Astrocyte (in vitro differentiated cells and primary cell): Measurements from ENCODE around the gene STK32A. TPM values are rescaled to one million over a fixed set of nuclear protein-coding genes. Genes with fewer than 3 reads are reported as not detected.

ENCODE experiments used
- DNase-seq: peaks from one replicate; pipeline ENCODE4 v3.0.0-alpha.2; 2010; ENCODE audit warnings: low read depth
- FAIRE-seq: peaks from 2 replicates; lab custom pipeline; 2011; peaks lifted over from hg19 to GRCh38; lab: Jason Lieb, UNC
- H2AFZ ChIP-seq: 2 replicates; pipeline ENCODE4 v1.6.0; 2012; ENCODE audit warnings: low read depth, low read length, inconsistent platforms
- H3K27ac ChIP-seq: 2 replicates; pipeline ENCODE4 v1.5.1; 2011; ENCODE audit warnings: low read depth, low read length, inconsistent platforms
- H3K27me3 ChIP-seq: 2 replicates; pipeline ENCODE4 v1.6.0; 2011; ENCODE audit warnings: low read length, inconsistent platforms; ENCODE audit not compliant: insufficient read depth
- H3K36me3 ChIP-seq: 2 replicates; pipeline ENCODE4 v1.5.1; 2011; ENCODE audit warnings: low read length, inconsistent platforms; ENCODE audit not compliant: insufficient read depth
- H3K4me1 ChIP-seq: 2 replicates; pipeline ENCODE4 v1.5.1; 2011; ENCODE audit warnings: low read length, inconsistent platforms; ENCODE audit not compliant: insufficient read depth
- H3K4me2 ChIP-seq: 2 replicates; pipeline ENCODE4 v1.6.0; 2012; ENCODE audit warnings: low read length, inconsistent platforms
- H3K4me3 ChIP-seq: 2 replicates; pipeline ENCODE4 v1.5.1; 2011; ENCODE audit warnings: low read depth, mild to moderate bottlenecking, low read length, inconsistent platforms; ENCODE audit not compliant: insufficient read depth
- H3K79me2 ChIP-seq: 2 replicates; pipeline ENCODE4 v1.6.0; 2012; ENCODE audit warnings: mild to moderate bottlenecking, low read length, inconsistent platforms; ENCODE audit not compliant: insufficient read depth
- H3K9ac ChIP-seq: 2 replicates; pipeline ENCODE4 v1.6.0; 2012; ENCODE audit warnings: mild to moderate bottlenecking, low read length, inconsistent platforms
- H3K9me3 ChIP-seq: 2 replicates; pipeline ENCODE4 v1.5.1; 2012; ENCODE audit warnings: low read depth, mild to moderate bottlenecking, low read length, inconsistent platforms; ENCODE audit not compliant: insufficient read depth
- H4K20me1 ChIP-seq: 2 replicates; pipeline ENCODE4 v1.6.0; 2012; ENCODE audit warnings: low read length, inconsistent platforms; ENCODE audit not compliant: insufficient read depth
- H3K27ac Mint-ChIP-seq: one replicate; pipeline ENCODE4 v1.8.0; 2021; ENCODE audit warnings: mild to moderate bottlenecking, mixed read lengths; ENCODE audit not compliant: unreplicated experiment
- H3K27me3 Mint-ChIP-seq: one replicate; pipeline ENCODE4 v1.8.0; 2021; ENCODE audit warnings: low read depth, mixed read lengths; ENCODE audit not compliant: unreplicated experiment
- H3K36me3 Mint-ChIP-seq: one replicate; pipeline ENCODE4 v1.8.0; 2021; ENCODE audit warnings: low read depth, mixed read lengths; ENCODE audit not compliant: unreplicated experiment
- H3K4me1 Mint-ChIP-seq: one replicate; pipeline ENCODE4 v1.8.0; 2021; ENCODE audit warnings: low read depth, mixed read lengths; ENCODE audit not compliant: unreplicated experiment
- H3K4me3 Mint-ChIP-seq: one replicate; pipeline ENCODE4 v1.8.0; 2021; ENCODE audit warnings: mild to moderate bottlenecking, moderate library complexity, mixed read lengths; ENCODE audit not compliant: unreplicated experiment
- H3K9me3 Mint-ChIP-seq: one replicate; pipeline ENCODE4 v1.8.0; 2021; ENCODE audit warnings: mild to moderate bottlenecking, mixed read lengths; ENCODE audit not compliant: unreplicated experiment
- EZH2 ChIP-seq: IDR thresholded peaks from 2 replicates; pipeline ENCODE4 v1.6.1; 2012; ENCODE audit warnings: mild to moderate bottlenecking, low read length, inconsistent platforms; ENCODE audit not compliant: insufficient read depth
- total RNA-seq: library from RNA; stranded (reverse); gene quantifications from 2 replicates; pipeline ENCODE4 v1.2.1, GENCODE V29; 2021
- TF ChIP-seq, protein P1 (sequence below): IDR thresholded peaks from 2 replicates; pipeline ENCODE4 v1.5.1; 2011; ENCODE audit warnings: low read depth, mild to moderate bottlenecking, inconsistent platforms, low read length, moderate library complexity; ENCODE audit not compliant: insufficient read depth

The STK32A gene
- total RNA-seq, 1 donor from 2014 or later, result 0.25 TPM

DNA sequence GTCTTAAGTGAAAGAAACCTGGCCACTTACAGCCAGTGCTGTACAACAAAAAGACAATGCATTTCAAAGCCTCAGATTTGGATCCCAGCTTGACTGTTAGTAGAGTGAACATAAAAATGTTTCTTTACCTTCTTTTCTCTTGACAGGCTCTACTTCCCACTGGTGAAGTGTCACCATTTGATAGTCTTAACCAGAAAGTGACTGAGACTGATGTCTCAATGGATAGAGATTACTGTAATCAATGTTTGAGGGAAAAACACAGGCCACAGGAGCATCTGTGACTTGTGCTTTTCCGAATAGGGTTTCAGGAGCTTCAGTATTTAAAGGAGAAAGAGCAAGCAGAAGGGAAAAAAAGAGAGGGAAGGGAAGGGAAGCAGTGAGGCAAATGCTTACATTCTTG, 41.7 kb upstream of the STK32A start:
- TF ChIP-seq, protein P1, sequence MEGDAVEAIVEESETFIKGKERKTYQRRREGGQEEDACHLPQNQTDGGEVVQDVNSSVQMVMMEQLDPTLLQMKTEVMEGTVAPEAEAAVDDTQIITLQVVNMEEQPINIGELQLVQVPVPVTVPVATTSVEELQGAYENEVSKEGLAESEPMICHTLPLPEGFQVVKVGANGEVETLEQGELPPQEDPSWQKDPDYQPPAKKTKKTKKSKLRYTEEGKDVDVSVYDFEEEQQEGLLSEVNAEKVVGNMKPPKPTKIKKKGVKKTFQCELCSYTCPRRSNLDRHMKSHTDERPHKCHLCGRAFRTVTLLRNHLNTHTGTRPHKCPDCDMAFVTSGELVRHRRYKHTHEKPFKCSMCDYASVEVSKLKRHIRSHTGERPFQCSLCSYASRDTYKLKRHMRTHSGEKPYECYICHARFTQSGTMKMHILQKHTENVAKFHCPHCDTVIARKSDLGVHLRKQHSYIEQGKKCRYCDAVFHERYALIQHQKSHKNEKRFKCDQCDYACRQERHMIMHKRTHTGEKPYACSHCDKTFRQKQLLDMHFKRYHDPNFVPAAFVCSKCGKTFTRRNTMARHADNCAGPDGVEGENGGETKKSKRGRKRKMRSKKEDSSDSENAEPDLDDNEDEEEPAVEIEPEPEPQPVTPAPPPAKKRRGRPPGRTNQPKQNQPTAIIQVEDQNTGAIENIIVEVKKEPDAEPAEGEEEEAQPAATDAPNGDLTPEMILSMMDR, result no peak
- no peak for TF ChIP-seq EZH2

DNA sequence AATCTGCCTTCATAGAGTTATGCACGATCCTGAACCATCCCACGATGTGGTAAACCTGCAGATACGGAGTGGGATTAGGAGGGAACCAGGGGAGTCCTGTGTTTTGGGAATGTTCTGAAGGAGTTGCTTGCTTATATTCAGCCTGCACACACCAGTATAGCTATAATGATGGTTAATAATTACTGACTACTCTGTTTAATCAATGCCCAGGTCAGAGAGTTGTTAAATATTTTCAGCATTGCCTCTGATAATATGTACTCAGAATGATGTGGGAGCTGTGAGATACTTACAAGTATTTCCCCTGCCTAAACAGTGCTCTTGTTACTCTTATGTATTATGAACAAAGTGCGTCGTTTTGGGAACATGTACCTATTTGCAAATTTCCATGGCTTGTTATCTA, 34.8 kb upstream of the STK32A start:
- H3K9me3 Mint-ChIP-seq, result peaks cover 8% of the 10 kb centered on the region
- Histone ChIP-seq H3K36me3 (no peaks in the 10 kb centered on the region), H3K4me1 (no peaks in the 10 kb centered on the region), H3K27me3 (no peaks in the 10 kb centered on the region), H4K20me1 (no peaks in the 10 kb centered on the region), H3K9ac (no peak overlapping the region), H3K4me3 (no peak overlapping the region), H2AFZ (no peak overlapping the region), H3K4me2 (no peak overlapping the region), H3K79me2 (no peaks in the 10 kb centered on the region), H3K27ac (no peak overlapping the region), H3K9me3 (no peaks in the 10 kb centered on the region)
- no peak overlapping the region for H3K27ac Mint-ChIP-seq
- no peak overlapping the region for H3K4me3 Mint-ChIP-seq
- TF ChIP-seq, protein P1, result no peak
- TF ChIP-seq EZH2, result no peak
- no peaks in the 10 kb centered on the region for H3K27me3 Mint-ChIP-seq
- FAIRE-seq (no peak), DNase-seq (no peak)
- no peaks in the 10 kb centered on the region for H3K4me1 Mint-ChIP-seq
- H3K36me3 Mint-ChIP-seq, result peaks cover 2% of the 10 kb centered on the region

More for the DNA sequence above, 41.7 kb upstream of the STK32A start:
- H3K4me3 ChIP-seq, result no peak overlapping the region
- no peaks in the 10 kb centered on the region for H4K20me1 ChIP-seq
- no peaks in the 10 kb centered on the region for H3K27me3 ChIP-seq
- no peaks in the 10 kb centered on the region for H3K79me2 ChIP-seq
- Mint-ChIP-seq H3K4me1 (peaks cover 6% of the 10 kb centered on the region), H3K4me3 (no peak overlapping the region), H3K27me3 (peaks cover 7% of the 10 kb centered on the region), H3K9me3 (no peaks in the 10 kb centered on the region), H3K36me3 (no peaks in the 10 kb centered on the region), H3K27ac (no peak overlapping the region)
- FAIRE-seq (no peak), DNase-seq (no peak)
- no peaks in the 10 kb centered on the region for H3K36me3 ChIP-seq
- no peaks in the 10 kb centered on the region for H3K9me3 ChIP-seq
- H3K4me1 ChIP-seq, result peaks cover 8% of the 10 kb centered on the region
- no peak overlapping the region for H3K9ac ChIP-seq
- H2AFZ ChIP-seq, result no peak overlapping the region
- no peak overlapping the region for H3K27ac ChIP-seq
- H3K4me2 ChIP-seq, result no peak overlapping the region

DNA sequence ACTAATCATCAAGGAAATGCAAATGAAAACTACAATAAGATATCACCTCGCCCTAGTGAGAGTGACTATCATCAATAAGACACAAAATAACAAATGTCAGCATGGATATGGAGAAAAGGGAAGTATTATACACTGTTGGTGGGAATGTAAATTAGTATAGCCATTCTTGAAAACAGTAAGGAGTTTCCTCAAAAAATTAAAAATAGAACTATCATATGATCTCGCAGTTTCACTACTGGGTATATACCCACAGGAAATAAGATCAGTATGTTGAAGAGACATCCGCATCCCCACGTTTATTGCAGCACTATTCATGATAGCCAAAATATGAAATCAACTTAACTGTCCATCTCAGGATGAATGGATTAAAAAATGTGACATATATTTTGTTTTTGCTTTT, 31.6 kb upstream of the STK32A start:
- H3K27ac ChIP-seq, result no peak overlapping the region
- H3K27me3 ChIP-seq, result no peaks in the 10 kb centered on the region
- H3K79me2 ChIP-seq, result no peaks in the 10 kb centered on the region
- Mint-ChIP-seq H3K4me1 (peaks cover 4% of the 10 kb centered on the region), H3K27ac (no peak overlapping the region), H3K4me3 (no peak overlapping the region), H3K27me3 (no peaks in the 10 kb centered on the region), H3K9me3 (peaks cover 10% of the 10 kb centered on the region), H3K36me3 (peaks cover 2% of the 10 kb centered on the region)
- no peak overlapping the region for H3K4me3 ChIP-seq
- FAIRE-seq, result no peak
- DNase-seq, result no peak
- no peaks in the 10 kb centered on the region for H3K36me3 ChIP-seq
- no peak overlapping the region for H3K9ac ChIP-seq
- H2AFZ ChIP-seq, result no peak overlapping the region
- no peak overlapping the region for H3K4me2 ChIP-seq
- TF ChIP-seq, protein P1, result no peak
- no peak for TF ChIP-seq EZH2
- no peaks in the 10 kb centered on the region for H3K9me3 ChIP-seq
- no peaks in the 10 kb centered on the region for H4K20me1 ChIP-seq
- no peaks in the 10 kb centered on the region for H3K4me1 ChIP-seq
